Measurements from ENCODE around the gene CSMD2.

The CSMD2 gene

GRCh38 chr1:33740040-33740744, 424.8 kb downstream of the CSMD2 start:
- no peak overlapping the region for H2BK120ac ChIP-seq (ENCODE audit: low read depth, low read length)
- H3K18ac ChIP-seq (ENCODE audit: low read length) = no peak overlapping the region
- H3K27me3 ChIP-seq (ENCODE audit: insufficient read depth, low read length, poor library complexity) = no peaks in the 10 kb centered on the region
- H2BK5ac ChIP-seq (ENCODE audit: low read length) = no peak overlapping the region
- H2BK15ac ChIP-seq (replicated peaks; ENCODE audit: low read depth) = no peak overlapping the region
- no peak overlapping the region for H3K4me3 ChIP-seq (ENCODE audit: low read length)
- no peaks in the 10 kb centered on the region for H3K36me3 ChIP-seq (ENCODE audit: control insufficient read depth, insufficient read depth, low read length)
- no peaks in the 10 kb centered on the region for H3K79me1 ChIP-seq (ENCODE audit: low read length)
- H3K27ac ChIP-seq (ENCODE audit: low read depth, low read length) = no peak overlapping the region
- H4K8ac ChIP-seq (ENCODE audit: low read depth, low read length) = no peak overlapping the region
- H3K9ac ChIP-seq (ENCODE audit: low read length) = no peak overlapping the region
- H3K4ac ChIP-seq (ENCODE audit: low read depth, low read length) = no peak overlapping the region
- no peak overlapping the region for H2AK5ac ChIP-seq (ENCODE audit: low read length)
- peak; percentile 19 for DNase-seq
- H3K56ac ChIP-seq (ENCODE audit: low read length) = no peak overlapping the region
- H4K5ac ChIP-seq (ENCODE audit: low read length) = no peak overlapping the region
- no peak overlapping the region for H3K4me2 ChIP-seq (ENCODE audit: low read length)
- no peaks in the 10 kb centered on the region for H3K79me2 ChIP-seq (ENCODE audit: control insufficient read depth, insufficient read depth, low read length)
- H3K4me1 ChIP-seq (ENCODE audit: control insufficient read depth, low read depth, low read length) = no peaks in the 10 kb centered on the region
- no CpG with 5 or more reads among the region's 8 CpGs for WGBS (ENCODE audit: extremely low coverage, insufficient coverage, low lambda C conversion rate)
- no peak overlapping the region for H3K23ac ChIP-seq (ENCODE audit: low read length)

- Histone ChIP-seq H3K23ac (ENCODE audit: low read length) (no peak overlapping the region), H3K4me2 (ENCODE audit: low read length) (no peak overlapping the region), H4K5ac (ENCODE audit: low read length) (no peak overlapping the region), H3K18ac (ENCODE audit: low read length) (no peak overlapping the region), H3K56ac (ENCODE audit: low read length) (no peak overlapping the region), H3K4ac (ENCODE audit: low read depth, low read length) (no peak overlapping the region), H2BK120ac (ENCODE audit: low read depth, low read length) (no peak overlapping the region), H3K4me3 (ENCODE audit: low read length) (no peak overlapping the region), H3K9ac (ENCODE audit: low read length) (no peak overlapping the region), H2BK5ac (ENCODE audit: low read length) (no peak overlapping the region), H2AK5ac (ENCODE audit: low read length) (no peak overlapping the region), H3K4me1 (ENCODE audit: control insufficient read depth, low read depth, low read length) (no peaks in the 10 kb centered on the region), H3K27ac (ENCODE audit: low read depth, low read length) (no peak overlapping the region), H3K36me3 (ENCODE audit: control insufficient read depth, insufficient read depth, low read length) (no peaks in the 10 kb centered on the region), H3K79me1 (ENCODE audit: low read length) (no peaks in the 10 kb centered on the region), H4K8ac (ENCODE audit: low read depth, low read length) (no peak overlapping the region), H2BK15ac (replicated peaks; ENCODE audit: low read depth) (no peak overlapping the region), H3K27me3 (ENCODE audit: insufficient read depth, low read length, poor library complexity) (no peaks in the 10 kb centered on the region), H3K79me2 (ENCODE audit: control insufficient read depth, insufficient read depth, low read length) (no peaks in the 10 kb centered on the region)
- no peak for DNase-seq
- WGBS (ENCODE audit: extremely low coverage, insufficient coverage, low lambda C conversion rate) = no CpG with 5 or more reads among the region's 12 CpGs
These were observed 426.1 kb downstream of the CSMD2 start for GRCh38 chr1:33738976-33739375.

- DNase-seq = no peak
- WGBS (ENCODE audit: extremely low coverage, insufficient coverage, low lambda C conversion rate) = no CpG with 5 or more reads among the region's 9 CpGs
- no peak overlapping the region for H3K18ac ChIP-seq (ENCODE audit: low read length)
These were observed 426.5 kb downstream of the CSMD2 start for GRCh38 chr1:33738536-33738935.

GRCh38 chr1:33736496-33736895, 428.5 kb downstream of the CSMD2 start:
- no peak overlapping the region for H3K4ac ChIP-seq (ENCODE audit: low read depth, low read length)
- no peak overlapping the region for H4K8ac ChIP-seq (ENCODE audit: low read depth, low read length)
- H2BK120ac ChIP-seq (ENCODE audit: low read depth, low read length) = no peak overlapping the region
- no peak overlapping the region for H3K18ac ChIP-seq (ENCODE audit: low read length)
- no peaks in the 10 kb centered on the region for H3K79me2 ChIP-seq (ENCODE audit: control insufficient read depth, insufficient read depth, low read length)
- H3K4me2 ChIP-seq (ENCODE audit: low read length) = no peak overlapping the region
- H3K56ac ChIP-seq (ENCODE audit: low read length) = no peak overlapping the region
- no peaks in the 10 kb centered on the region for H3K27me3 ChIP-seq (ENCODE audit: insufficient read depth, low read length, poor library complexity)
- no peaks in the 10 kb centered on the region for H3K36me3 ChIP-seq (ENCODE audit: control insufficient read depth, insufficient read depth, low read length)
- no peak overlapping the region for H2AK5ac ChIP-seq (ENCODE audit: low read length)
- no peak overlapping the region for H3K4me3 ChIP-seq (ENCODE audit: low read length)
- DNase-seq = no peak
- no peak overlapping the region for H2BK5ac ChIP-seq (ENCODE audit: low read length)
- H3K9ac ChIP-seq (ENCODE audit: low read length) = no peak overlapping the region
- no peaks in the 10 kb centered on the region for H3K4me1 ChIP-seq (ENCODE audit: control insufficient read depth, low read depth, low read length)
- WGBS (ENCODE audit: extremely low coverage, insufficient coverage, low lambda C conversion rate) = no CpG with 5 or more reads among the region's 1 CpG
- H3K27ac ChIP-seq (ENCODE audit: low read depth, low read length) = no peak overlapping the region
- H2BK15ac ChIP-seq (replicated peaks; ENCODE audit: low read depth) = no peak overlapping the region
- no peaks in the 10 kb centered on the region for H3K79me1 ChIP-seq (ENCODE audit: low read length)
- H4K5ac ChIP-seq (ENCODE audit: low read length) = no peak overlapping the region
- H3K23ac ChIP-seq (ENCODE audit: low read length) = no peak overlapping the region

More at GRCh38 chr1:33738536-33738935, 426.5 kb downstream of the CSMD2 start:
- H3K9ac ChIP-seq (ENCODE audit: low read length) = no peak overlapping the region
- H2BK120ac ChIP-seq (ENCODE audit: low read depth, low read length) = no peak overlapping the region
- no peak overlapping the region for H3K4me2 ChIP-seq (ENCODE audit: low read length)
- H2BK15ac ChIP-seq (replicated peaks; ENCODE audit: low read depth) = no peak overlapping the region
- no peak overlapping the region for H2AK5ac ChIP-seq (ENCODE audit: low read length)
- H3K56ac ChIP-seq (ENCODE audit: low read length) = no peak overlapping the region
- H3K27ac ChIP-seq (ENCODE audit: low read depth, low read length) = no peak overlapping the region
- H3K4ac ChIP-seq (ENCODE audit: low read depth, low read length) = no peak overlapping the region
- no peak overlapping the region for H2BK5ac ChIP-seq (ENCODE audit: low read length)
- no peaks in the 10 kb centered on the region for H3K79me2 ChIP-seq (ENCODE audit: control insufficient read depth, insufficient read depth, low read length)
- H3K27me3 ChIP-seq (ENCODE audit: insufficient read depth, low read length, poor library complexity) = no peaks in the 10 kb centered on the region
- H3K4me3 ChIP-seq (ENCODE audit: low read length) = no peak overlapping the region
- H3K36me3 ChIP-seq (ENCODE audit: control insufficient read depth, insufficient read depth, low read length) = no peaks in the 10 kb centered on the region
- no peaks in the 10 kb centered on the region for H3K4me1 ChIP-seq (ENCODE audit: control insufficient read depth, low read depth, low read length)
- no peak overlapping the region for H4K8ac ChIP-seq (ENCODE audit: low read depth, low read length)
- no peaks in the 10 kb centered on the region for H3K79me1 ChIP-seq (ENCODE audit: low read length)
- H3K23ac ChIP-seq (ENCODE audit: low read length) = no peak overlapping the region
- H4K5ac ChIP-seq (ENCODE audit: low read length) = no peak overlapping the region

- Histone ChIP-seq H3K18ac (ENCODE audit: low read length) (no peak overlapping the region), H4K8ac (ENCODE audit: low read depth, low read length) (no peak overlapping the region), H3K4me3 (ENCODE audit: low read length) (no peak overlapping the region), H3K4me1 (ENCODE audit: control insufficient read depth, low read depth, low read length) (no peaks in the 10 kb centered on the region), H3K4ac (ENCODE audit: low read depth, low read length) (no peak overlapping the region), H2AK5ac (ENCODE audit: low read length) (no peak overlapping the region), H4K5ac (ENCODE audit: low read length) (no peak overlapping the region), H3K4me2 (ENCODE audit: low read length) (no peak overlapping the region), H2BK5ac (ENCODE audit: low read length) (no peak overlapping the region), H3K79me1 (ENCODE audit: low read length) (no peaks in the 10 kb centered on the region), H2BK120ac (ENCODE audit: low read depth, low read length) (no peak overlapping the region), H3K36me3 (ENCODE audit: control insufficient read depth, insufficient read depth, low read length) (no peaks in the 10 kb centered on the region), H3K9ac (ENCODE audit: low read length) (no peak overlapping the region), H3K79me2 (ENCODE audit: control insufficient read depth, insufficient read depth, low read length) (no peaks in the 10 kb centered on the region), H3K27ac (ENCODE audit: low read depth, low read length) (no peak overlapping the region), H2BK15ac (replicated peaks; ENCODE audit: low read depth) (no peak overlapping the region), H3K27me3 (ENCODE audit: insufficient read depth, low read length, poor library complexity) (no peaks in the 10 kb centered on the region), H3K56ac (ENCODE audit: low read length) (no peak overlapping the region), H3K23ac (ENCODE audit: low read length) (no peak overlapping the region)
- no CpG with 5 or more reads among the region's 3 CpGs for WGBS (ENCODE audit: extremely low coverage, insufficient coverage, low lambda C conversion rate)
- no peak for DNase-seq
These were observed 429.4 kb downstream of the CSMD2 start for GRCh38 chr1:33735624-33736023.

GRCh38 chr1:33727310-33727709, 437.7 kb downstream of the CSMD2 start:
- H2BK120ac ChIP-seq (ENCODE audit: low read depth, low read length) = no peak overlapping the region
- no peaks in the 10 kb centered on the region for H3K79me2 ChIP-seq (ENCODE audit: control insufficient read depth, insufficient read depth, low read length)
- no peak overlapping the region for H3K27ac ChIP-seq (ENCODE audit: low read depth, low read length)
- H3K4me2 ChIP-seq (ENCODE audit: low read length) = no peak overlapping the region
- H3K4me1 ChIP-seq (ENCODE audit: control insufficient read depth, low read depth, low read length) = no peaks in the 10 kb centered on the region
- no peaks in the 10 kb centered on the region for H3K27me3 ChIP-seq (ENCODE audit: insufficient read depth, low read length, poor library complexity)
- H3K23ac ChIP-seq (ENCODE audit: low read length) = no peak overlapping the region
- peaks cover 3% of the 10 kb centered on the region for H3K36me3 ChIP-seq (ENCODE audit: control insufficient read depth, insufficient read depth, low read length)
- H3K9ac ChIP-seq (ENCODE audit: low read length) = no peak overlapping the region
- no peak overlapping the region for H2BK15ac ChIP-seq (replicated peaks; ENCODE audit: low read depth)
- no CpG with 5 or more reads among the region's 3 CpGs for WGBS (ENCODE audit: extremely low coverage, insufficient coverage, low lambda C conversion rate)
- H3K79me1 ChIP-seq (ENCODE audit: low read length) = no peaks in the 10 kb centered on the region
- no peak overlapping the region for H3K56ac ChIP-seq (ENCODE audit: low read length)
- H3K18ac ChIP-seq (ENCODE audit: low read length) = no peak overlapping the region
- no peak overlapping the region for H4K5ac ChIP-seq (ENCODE audit: low read length)
- no peak overlapping the region for H3K4ac ChIP-seq (ENCODE audit: low read depth, low read length)
- H4K8ac ChIP-seq (ENCODE audit: low read depth, low read length) = no peak overlapping the region
- DNase-seq = no peak
- no peak overlapping the region for H2BK5ac ChIP-seq (ENCODE audit: low read length)
- H2AK5ac ChIP-seq (ENCODE audit: low read length) = no peak overlapping the region
- H3K4me3 ChIP-seq (ENCODE audit: low read length) = no peak overlapping the region

Data from mesendoderm (in vitro differentiated cells).